NCI-H2171 treated with DMSO at 0.1 percent for 48 hours (cell line): ENCODE measurements around the gene AMMECR1L.
A peak's percentile ranks its signal among the peaks of the same experiment; 100 is the strongest.
"Not testable (repeated sequence)": the region's sequence is repeated elsewhere in the genome, so short reads cannot be mapped to it uniquely, and the experiment has no call there.

Experiments
- DNase-seq: peaks from one replicate; lab custom pipeline; 2025; lab: John Stamatoyannopoulos, UW

The AMMECR1L gene

GRCh38 chr2:127885780-127886592 is at the start of gene AMMECR1L:
Gene AMMECR1L, minus strand, starts transcription at chr2:127885956. Its CDS starts 11,722 bp downstream, at chr2:127874234.
- DNase-seq: peak; percentile 58

GRCh38 chr2:127935337-127935736 is 49.6 kb upstream of the AMMECR1L start:
- DNase-seq: no peak

GRCh38 chr2:127932199-127932876 is 46.6 kb upstream of the AMMECR1L start:
- DNase-seq: no peak

- no peak for DNase-seq
Measured at GRCh38 chr2:127929449-127929848, 43.7 kb upstream of the AMMECR1L start.

- DNase-seq: no peak
Measured at GRCh38 chr2:127927384-127927783, 41.6 kb upstream of the AMMECR1L start.

GRCh38 chr2:127917916-127918315 is 32.2 kb upstream of the AMMECR1L start:
- no peak for DNase-seq

- no peak for DNase-seq
Measured at GRCh38 chr2:127913808-127914457, 28.2 kb upstream of the AMMECR1L start.

GRCh38 chr2:127911737-127912136 is 26.0 kb upstream of the AMMECR1L start:
- no peak for DNase-seq

GRCh38 chr2:127910415-127910814 is 24.7 kb upstream of the AMMECR1L start:
- DNase-seq: no peak

- no peak for DNase-seq
Measured at GRCh38 chr2:127909019-127909418, 23.3 kb upstream of the AMMECR1L start.

GRCh38 chr2:127907733-127908400 is 22.1 kb upstream of the AMMECR1L start:
- not testable (repeated sequence) for DNase-seq

GRCh38 chr2:127906206-127906926 is 20.6 kb upstream of the AMMECR1L start:
- DNase-seq: no peak

GRCh38 chr2:127901339-127902056 is 15.7 kb upstream of the AMMECR1L start:
- no peak for DNase-seq

GRCh38 chr2:127897531-127898211 is 11.9 kb upstream of the AMMECR1L start:
- no peak for DNase-seq

GRCh38 chr2:127893494-127893893 is 7.7 kb upstream of the AMMECR1L start:
- DNase-seq: no peak

- DNase-seq: no peak
Measured at GRCh38 chr2:127893033-127893432, 7.3 kb upstream of the AMMECR1L start.

GRCh38 chr2:127891811-127892210 is 6.1 kb upstream of the AMMECR1L start:
- DNase-seq: no peak

- DNase-seq: not testable (repeated sequence)
Measured at GRCh38 chr2:127890756-127891155, 5.0 kb upstream of the AMMECR1L start.

GRCh38 chr2:127888772-127889171 is 3.0 kb upstream of the AMMECR1L start:
- DNase-seq: no peak

GRCh38 chr2:127887776-127888130 is 2.0 kb upstream of the AMMECR1L start:
- DNase-seq: no peak
